ENCODE results near the gene COL6A1. TPM values are rescaled to one million over a fixed set of nuclear protein-coding genes. Genes with fewer than 3 reads are reported as not detected.

Gene COL6A1
- total and polyA plus RNA-seq, 2 donors (not counting 3 experiments of a cell fraction or from before 2014, with no cell fraction given) = 30.1 to 42.4 TPM

DNA sequence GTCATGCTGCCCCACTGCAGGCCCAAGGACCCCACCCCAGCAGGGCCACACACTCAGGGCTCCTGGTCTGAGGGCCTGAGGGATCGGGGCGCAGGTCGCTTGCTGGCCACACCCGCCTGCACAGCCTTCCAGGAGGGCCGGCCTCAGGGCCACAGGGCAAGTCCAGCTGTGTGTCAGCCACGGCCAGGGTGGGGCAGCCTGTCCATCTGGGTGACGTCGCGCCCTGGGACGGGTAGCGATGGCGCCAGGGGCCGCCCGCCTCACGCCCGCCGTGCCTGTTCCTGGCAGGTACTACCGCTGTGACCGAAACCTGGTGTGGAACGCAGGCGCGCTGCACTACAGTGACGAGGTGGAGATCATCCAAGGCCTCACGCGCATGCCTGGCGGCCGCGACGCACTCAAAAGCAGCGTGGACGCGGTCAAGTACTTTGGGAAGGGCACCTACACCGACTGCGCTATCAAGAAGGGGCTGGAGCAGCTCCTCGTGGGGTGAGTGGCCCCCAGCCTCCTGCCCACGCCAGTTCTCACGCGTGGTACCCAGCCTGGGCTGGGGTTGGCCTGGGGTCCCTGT, 2.5 kb downstream of the COL6A1 start:
- Histone ChIP-seq H4K20me1 (replicated peaks; ENCODE audit: control insufficient read depth, extremely low read depth, insufficient read depth, low read length) (no peaks in the 10 kb centered on the region), H3K27me3 (ENCODE audit: control insufficient read depth in 2 of 2, insufficient read depth in 2 of 2, low read length in 2 of 2) (peaks cover 0 to 3% of the 10 kb centered on the region in 2 experiments), H3K4me1 (ENCODE audit: control insufficient read depth, extremely low read depth, insufficient read depth, low read length) (peaks cover 9% of the 10 kb centered on the region), H3K4me3 (replicated peaks in 1 of 3; ENCODE audit: insufficient read depth in 1 of 3, low read depth in 1 of 3, low read length in 3 of 3) (no peak overlapping the region), H3K9ac (replicated peaks; ENCODE audit: extremely low read depth, insufficient read depth, low read length) (no peak overlapping the region), H3K4me2 (ENCODE audit: insufficient read depth, low read length) (no peak overlapping the region), H2AFZ (ENCODE audit: low read depth, low read length) (no peak overlapping the region), H3K9me1 (replicated peaks; ENCODE audit: control insufficient read depth, extremely low read depth, insufficient read depth, low read length) (no peaks in the 10 kb centered on the region), H3K79me2 (ENCODE audit: control insufficient read depth, insufficient read depth, low read length) (no peaks in the 10 kb centered on the region), H3K36me3 (ENCODE audit: control insufficient read depth in 2 of 2, extremely low read depth in 1 of 2, insufficient read depth in 2 of 2, low read length in 2 of 2) (no peaks in the 10 kb centered on the region), H3K27ac (ENCODE audit: insufficient read depth, low read depth, low read length) (no peak overlapping the region), H3K9me3 (replicated peaks; ENCODE audit: control insufficient read depth, insufficient read depth, low read length) (no peaks in the 10 kb centered on the region)
- TF ChIP-seq, protein P1, sequence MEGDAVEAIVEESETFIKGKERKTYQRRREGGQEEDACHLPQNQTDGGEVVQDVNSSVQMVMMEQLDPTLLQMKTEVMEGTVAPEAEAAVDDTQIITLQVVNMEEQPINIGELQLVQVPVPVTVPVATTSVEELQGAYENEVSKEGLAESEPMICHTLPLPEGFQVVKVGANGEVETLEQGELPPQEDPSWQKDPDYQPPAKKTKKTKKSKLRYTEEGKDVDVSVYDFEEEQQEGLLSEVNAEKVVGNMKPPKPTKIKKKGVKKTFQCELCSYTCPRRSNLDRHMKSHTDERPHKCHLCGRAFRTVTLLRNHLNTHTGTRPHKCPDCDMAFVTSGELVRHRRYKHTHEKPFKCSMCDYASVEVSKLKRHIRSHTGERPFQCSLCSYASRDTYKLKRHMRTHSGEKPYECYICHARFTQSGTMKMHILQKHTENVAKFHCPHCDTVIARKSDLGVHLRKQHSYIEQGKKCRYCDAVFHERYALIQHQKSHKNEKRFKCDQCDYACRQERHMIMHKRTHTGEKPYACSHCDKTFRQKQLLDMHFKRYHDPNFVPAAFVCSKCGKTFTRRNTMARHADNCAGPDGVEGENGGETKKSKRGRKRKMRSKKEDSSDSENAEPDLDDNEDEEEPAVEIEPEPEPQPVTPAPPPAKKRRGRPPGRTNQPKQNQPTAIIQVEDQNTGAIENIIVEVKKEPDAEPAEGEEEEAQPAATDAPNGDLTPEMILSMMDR (IDR thresholded peaks at IDR 0.05; ENCODE audit: extremely low read depth in 1 of 2, insufficient read depth in 1 of 2, low read depth in 1 of 2, low read length in 2 of 2) = no peak
- TF ChIP-seq GATA2 (IDR thresholded peaks at IDR 0.05; ENCODE audit: insufficient read depth, insufficient read length, low read depth, low read length) (no peak), MYC (IDR thresholded peaks at IDR 0.05; ENCODE audit: low read depth, low read length) (no peak), EZH2 (IDR thresholded peaks at IDR 0.05; ENCODE audit: borderline replicate concordance, low read depth, low read length, severe bottlenecking) (no peak), POLR2AphosphoS5 (IDR thresholded peaks at IDR 0.05; ENCODE audit: insufficient read depth, low read depth, low read length) (no peak), FOS (IDR thresholded peaks at IDR 0.05; ENCODE audit: borderline replicate concordance, insufficient read depth, low read length) (no peak), POLR2A (IDR thresholded peaks at IDR 0.05; ENCODE audit: low read depth, low read length) (no peak)
- TF ChIP-seq, protein P2, sequence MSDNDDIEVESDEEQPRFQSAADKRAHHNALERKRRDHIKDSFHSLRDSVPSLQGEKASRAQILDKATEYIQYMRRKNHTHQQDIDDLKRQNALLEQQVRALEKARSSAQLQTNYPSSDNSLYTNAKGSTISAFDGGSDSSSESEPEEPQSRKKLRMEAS (IDR thresholded peaks at IDR 0.05; ENCODE audit: insufficient read depth, insufficient read length) = no peak
- BruUV-seq (replicated peaks) = no TSS peak
- intact Hi-C loops (cut with micrococcal nuclease) (no loop called here), dilution Hi-C loops (cut with MboI; ENCODE audit: extremely low pct_ligation_motif_present, low sequenced_read_pairs) (no loop called here)
- FAIRE-seq = no peak
- no peak for DNase-seq (ENCODE audit: low read depth, low spot score)
- CTCF ChIA-PET = no interaction called here
- POLR2A ChIA-PET = no interaction called here

Measured in endothelial cell of umbilical vein (primary cell).